ENCODE data around the gene DNASE1L1. TPM values are rescaled to one million over a fixed set of nuclear protein-coding genes. Genes with fewer than 3 reads are reported as not detected.

Gene DNASE1L1
- total RNA-seq, 1 experiment from 2014 or later = 29.8 TPM

DNA sequence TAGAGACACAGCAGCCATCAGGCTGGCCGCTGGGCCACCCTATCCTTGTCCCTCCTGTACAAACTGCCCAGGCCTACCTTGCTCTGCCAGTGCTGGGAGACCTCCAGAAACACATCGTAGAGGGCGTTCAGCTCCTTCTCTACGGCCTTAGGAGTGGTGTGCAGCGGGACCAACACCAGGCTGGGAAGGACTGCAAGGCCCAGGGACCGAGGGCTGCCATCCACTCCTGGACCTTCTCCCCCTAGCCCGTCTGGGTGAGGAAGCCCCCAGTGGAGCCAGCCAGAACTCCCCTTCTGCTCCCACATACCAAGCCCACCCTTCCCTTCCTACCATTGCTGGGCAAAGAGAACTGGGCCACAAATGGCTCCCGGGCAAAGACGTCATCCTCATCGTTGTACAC lies 5.9 kb downstream of the DNASE1L1 start:
- intact Hi-C loops (cut with micrococcal nuclease) = no loop called here
- peaks cover 24% of the 10 kb centered on the region for H4K20me1 ChIP-seq (ENCODE audit: low read length)
- H3K9me3 ChIP-seq (ENCODE audit: low read length) = no peaks in the 10 kb centered on the region
- no peak overlapping the region for H3K9ac ChIP-seq (ENCODE audit: low read length)
- no peak for DNase-seq
- no peak overlapping the region for H2AFZ ChIP-seq (ENCODE audit: low read length)
- H3K79me2 ChIP-seq (ENCODE audit: low read length) = peaks cover 23% of the 10 kb centered on the region
- no peak overlapping the region for H3K4me2 ChIP-seq (ENCODE audit: low read length)
- H3K4me3 ChIP-seq (ENCODE audit: low read length) = no peak overlapping the region
- CTCF ChIA-PET = no interaction called here
- H3K36me3 ChIP-seq (ENCODE audit: low read depth, low read length) = peaks cover 25% of the 10 kb centered on the region
- no peaks in the 10 kb centered on the region for H3K27me3 ChIP-seq (ENCODE audit: low read length)
- peaks cover 9% of the 10 kb centered on the region; the same call in 1 of the 2 replicates for H3K4me1 ChIP-seq (ENCODE audit: insufficient read depth, low read length)
- POLR2A ChIA-PET (ENCODE audit: unreplicated experiment) = no interaction called here
- no peak overlapping the region for H3K27ac ChIP-seq (ENCODE audit: low read length)
- H3F3A ChIP-seq (ENCODE audit: low read length, unreplicated experiment) = peaks cover 22% of the 10 kb centered on the region
- ATAC-seq = no peak
- no TSS peak for BruUV-seq (replicated peaks)
- TF ChIP-seq, protein P1, sequence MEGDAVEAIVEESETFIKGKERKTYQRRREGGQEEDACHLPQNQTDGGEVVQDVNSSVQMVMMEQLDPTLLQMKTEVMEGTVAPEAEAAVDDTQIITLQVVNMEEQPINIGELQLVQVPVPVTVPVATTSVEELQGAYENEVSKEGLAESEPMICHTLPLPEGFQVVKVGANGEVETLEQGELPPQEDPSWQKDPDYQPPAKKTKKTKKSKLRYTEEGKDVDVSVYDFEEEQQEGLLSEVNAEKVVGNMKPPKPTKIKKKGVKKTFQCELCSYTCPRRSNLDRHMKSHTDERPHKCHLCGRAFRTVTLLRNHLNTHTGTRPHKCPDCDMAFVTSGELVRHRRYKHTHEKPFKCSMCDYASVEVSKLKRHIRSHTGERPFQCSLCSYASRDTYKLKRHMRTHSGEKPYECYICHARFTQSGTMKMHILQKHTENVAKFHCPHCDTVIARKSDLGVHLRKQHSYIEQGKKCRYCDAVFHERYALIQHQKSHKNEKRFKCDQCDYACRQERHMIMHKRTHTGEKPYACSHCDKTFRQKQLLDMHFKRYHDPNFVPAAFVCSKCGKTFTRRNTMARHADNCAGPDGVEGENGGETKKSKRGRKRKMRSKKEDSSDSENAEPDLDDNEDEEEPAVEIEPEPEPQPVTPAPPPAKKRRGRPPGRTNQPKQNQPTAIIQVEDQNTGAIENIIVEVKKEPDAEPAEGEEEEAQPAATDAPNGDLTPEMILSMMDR (conservative IDR thresholded peaks at IDR 0.05; ENCODE audit: low read depth, low read length) = no peak
- TF ChIP-seq EZH2 (IDR thresholded peaks at IDR 0.05; ENCODE audit: low read length, unreplicated experiment) = no peak
- TF ChIP-seq EZH2phosphoT487 (IDR thresholded peaks at IDR 0.05; ENCODE audit: borderline replicate concordance, low read length) = no peak
- H3K9me2 ChIP-seq (replicated peaks; ENCODE audit: low read length) = no peaks in the 10 kb centered on the region

DNA sequence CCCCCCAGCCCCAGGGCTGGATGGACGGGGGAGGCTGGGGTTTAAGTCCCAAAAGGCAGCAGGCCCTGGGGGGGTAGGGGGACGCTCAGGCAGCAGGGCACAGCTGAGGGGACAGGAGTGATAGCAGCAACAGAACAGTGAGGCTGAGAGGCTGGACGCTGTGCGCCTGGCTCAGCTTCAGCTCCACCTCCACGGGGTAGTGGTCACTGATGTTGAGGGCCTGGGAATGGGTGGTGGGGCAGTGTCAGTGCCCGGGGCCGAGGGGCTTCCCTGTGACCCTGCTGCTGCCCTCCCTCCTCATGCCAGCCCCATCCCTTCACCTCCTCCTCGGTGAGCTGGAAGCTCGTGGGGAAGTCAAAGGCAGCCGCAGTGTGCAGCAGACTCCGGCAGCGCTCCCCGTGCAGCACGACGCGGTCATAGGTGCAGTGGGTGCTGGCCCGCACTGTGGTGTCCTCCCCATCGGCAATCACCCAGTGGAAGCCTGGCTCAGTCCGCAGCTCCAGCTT lies 6.4 kb downstream of the DNASE1L1 start:
- Histone ChIP-seq H3K4me1 (ENCODE audit: insufficient read depth, low read length) (peaks cover 9% of the 10 kb centered on the region; the same call in 1 of the 2 replicates), H3K4me3 (ENCODE audit: low read length) (no peak overlapping the region), H2AFZ (ENCODE audit: low read length) (no peak overlapping the region), H3K27ac (ENCODE audit: low read length) (no peak overlapping the region), H3K79me2 (ENCODE audit: low read length) (peaks cover 23% of the 10 kb centered on the region), H3K9me2 (replicated peaks; ENCODE audit: low read length) (no peaks in the 10 kb centered on the region), H3F3A (ENCODE audit: low read length, unreplicated experiment) (peaks cover 22% of the 10 kb centered on the region), H3K36me3 (ENCODE audit: low read depth, low read length) (peaks cover 25% of the 10 kb centered on the region), H3K9ac (ENCODE audit: low read length) (no peak overlapping the region), H4K20me1 (ENCODE audit: low read length) (peaks cover 24% of the 10 kb centered on the region), H3K4me2 (ENCODE audit: low read length) (no peak overlapping the region), H3K9me3 (ENCODE audit: low read length) (no peaks in the 10 kb centered on the region), H3K27me3 (ENCODE audit: low read length) (no peaks in the 10 kb centered on the region)
- DNase-seq (no peak), ATAC-seq (no peak)
- ChIA-PET CTCF (no interaction called here), POLR2A (ENCODE audit: unreplicated experiment) (no interaction called here)
- intact Hi-C loops (cut with micrococcal nuclease) = no loop called here
- BruUV-seq (replicated peaks) = no TSS peak
- TF ChIP-seq, protein P1 (conservative IDR thresholded peaks at IDR 0.05; ENCODE audit: low read depth, low read length) = no peak
- no peak for TF ChIP-seq EZH2 (IDR thresholded peaks at IDR 0.05; ENCODE audit: low read length, unreplicated experiment)
- TF ChIP-seq EZH2phosphoT487 (IDR thresholded peaks at IDR 0.05; ENCODE audit: borderline replicate concordance, low read length) = no peak

DNA sequence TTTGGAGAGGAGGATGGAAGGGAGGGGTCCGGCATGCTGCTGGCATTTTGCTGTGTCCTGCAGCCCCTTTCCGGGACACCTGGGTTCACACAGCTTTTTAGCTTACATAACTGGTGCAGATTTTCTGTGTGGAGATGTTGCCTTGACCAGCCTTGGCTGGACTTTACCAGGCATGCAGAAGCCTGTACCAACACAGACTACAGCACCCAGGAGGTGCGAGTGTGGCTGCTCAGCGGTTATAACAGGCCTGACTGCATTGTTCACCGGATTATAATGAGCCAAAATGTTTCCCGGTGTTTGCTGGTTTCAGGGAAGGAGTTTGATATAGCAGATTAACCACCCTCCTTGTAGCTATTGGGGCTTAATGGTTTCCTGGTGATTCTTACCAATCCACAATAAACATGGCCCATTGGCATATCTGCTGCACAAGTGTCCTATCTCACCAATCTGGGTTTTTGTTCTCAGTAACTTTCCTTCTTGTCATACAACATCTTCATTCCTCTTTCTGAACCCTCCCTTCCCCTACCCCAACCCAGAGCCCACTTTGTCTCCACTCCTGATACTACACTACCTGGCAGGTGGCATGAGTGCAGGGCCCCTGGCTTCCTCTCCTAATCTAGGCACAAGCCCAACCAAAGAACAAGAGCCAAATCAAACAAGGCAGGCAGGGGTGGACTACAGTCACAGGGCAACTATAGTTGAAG lies 7.0 kb downstream of the DNASE1L1 start:
- peaks cover 29% of the 10 kb centered on the region for H3K79me2 ChIP-seq (ENCODE audit: low read length)
- TF ChIP-seq, protein P1 (conservative IDR thresholded peaks at IDR 0.05; ENCODE audit: low read depth, low read length) = no peak
- TF ChIP-seq EZH2phosphoT487 (IDR thresholded peaks at IDR 0.05; ENCODE audit: borderline replicate concordance, low read length) (no peak), EZH2 (IDR thresholded peaks at IDR 0.05; ENCODE audit: low read length, unreplicated experiment) (no peak)
- DNase-seq (peak; percentile 44), ATAC-seq (peak; percentile 11)
- H3K9ac ChIP-seq (ENCODE audit: low read length) = no peak overlapping the region
- H3K4me3 ChIP-seq (ENCODE audit: low read length) = no peak overlapping the region
- no peak overlapping the region for H3K4me2 ChIP-seq (ENCODE audit: low read length)
- intact Hi-C loops (cut with micrococcal nuclease) = no loop called here
- no peaks in the 10 kb centered on the region for H3K27me3 ChIP-seq (ENCODE audit: low read length)
- no TSS peak for BruUV-seq (replicated peaks)
- POLR2A ChIA-PET (ENCODE audit: unreplicated experiment) = no interaction called here
- H3K4me1 ChIP-seq (ENCODE audit: insufficient read depth, low read length) = peaks cover 9% of the 10 kb centered on the region; the same call in 1 of the 2 replicates
- peaks cover 24% of the 10 kb centered on the region for H4K20me1 ChIP-seq (ENCODE audit: low read length)
- no peaks in the 10 kb centered on the region for H3K9me3 ChIP-seq (ENCODE audit: low read length)
- H2AFZ ChIP-seq (ENCODE audit: low read length) = no peak overlapping the region
- peaks cover 25% of the 10 kb centered on the region for H3K36me3 ChIP-seq (ENCODE audit: low read depth, low read length)
- no peaks in the 10 kb centered on the region for H3K9me2 ChIP-seq (replicated peaks; ENCODE audit: low read length)
- CTCF ChIA-PET = no interaction called here
- no peak overlapping the region for H3K27ac ChIP-seq (ENCODE audit: low read length)
- peaks cover 22% of the 10 kb centered on the region for H3F3A ChIP-seq (ENCODE audit: low read length, unreplicated experiment)
